ENCODE measurements around the gene EXOC1.

DNA sequence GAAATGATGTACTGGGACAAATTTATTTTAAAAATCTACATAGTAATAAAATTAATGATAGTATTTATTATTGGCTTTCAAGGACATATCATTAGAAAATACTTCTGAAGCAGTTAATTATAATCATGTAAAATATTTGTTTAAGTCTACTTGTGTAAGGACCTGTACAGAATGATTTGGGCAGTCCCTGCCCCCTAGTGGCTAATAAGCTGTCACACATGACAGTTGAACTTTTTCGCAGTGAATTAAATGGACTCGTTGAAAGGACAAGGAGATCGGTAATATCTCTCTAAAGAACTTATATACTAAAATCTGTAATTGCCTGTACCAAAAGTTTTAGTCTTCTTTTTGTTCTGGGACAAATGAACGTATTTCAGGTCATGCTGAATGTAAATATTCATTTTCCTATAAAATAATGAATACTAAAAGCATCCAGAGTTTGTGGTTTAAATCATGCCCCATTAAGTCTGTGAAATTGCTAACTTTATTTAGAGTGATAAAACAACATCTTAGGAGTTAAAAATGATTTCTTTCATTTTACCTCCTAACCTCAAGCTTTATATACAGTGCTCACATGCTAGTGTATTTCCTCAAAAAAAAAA is 13.6 kb downstream of the EXOC1 start:
- TF ChIP-seq, protein P1, sequence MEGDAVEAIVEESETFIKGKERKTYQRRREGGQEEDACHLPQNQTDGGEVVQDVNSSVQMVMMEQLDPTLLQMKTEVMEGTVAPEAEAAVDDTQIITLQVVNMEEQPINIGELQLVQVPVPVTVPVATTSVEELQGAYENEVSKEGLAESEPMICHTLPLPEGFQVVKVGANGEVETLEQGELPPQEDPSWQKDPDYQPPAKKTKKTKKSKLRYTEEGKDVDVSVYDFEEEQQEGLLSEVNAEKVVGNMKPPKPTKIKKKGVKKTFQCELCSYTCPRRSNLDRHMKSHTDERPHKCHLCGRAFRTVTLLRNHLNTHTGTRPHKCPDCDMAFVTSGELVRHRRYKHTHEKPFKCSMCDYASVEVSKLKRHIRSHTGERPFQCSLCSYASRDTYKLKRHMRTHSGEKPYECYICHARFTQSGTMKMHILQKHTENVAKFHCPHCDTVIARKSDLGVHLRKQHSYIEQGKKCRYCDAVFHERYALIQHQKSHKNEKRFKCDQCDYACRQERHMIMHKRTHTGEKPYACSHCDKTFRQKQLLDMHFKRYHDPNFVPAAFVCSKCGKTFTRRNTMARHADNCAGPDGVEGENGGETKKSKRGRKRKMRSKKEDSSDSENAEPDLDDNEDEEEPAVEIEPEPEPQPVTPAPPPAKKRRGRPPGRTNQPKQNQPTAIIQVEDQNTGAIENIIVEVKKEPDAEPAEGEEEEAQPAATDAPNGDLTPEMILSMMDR (IDR thresholded peaks at IDR 0.05 in 4 of 5, conservative IDR thresholded peaks at IDR 0.05 in 1 of 5): peak; percentile 59 to 85 (median 69)
- no peak for TF ChIP-seq POLR2A (IDR thresholded peaks at IDR 0.05)
